ENCODE results near the gene ARSD.
"Not testable (repeated sequence)": the region's sequence is repeated elsewhere in the genome, so short reads cannot be mapped to it uniquely, and the experiment has no call there.

The ARSD gene, protein sequence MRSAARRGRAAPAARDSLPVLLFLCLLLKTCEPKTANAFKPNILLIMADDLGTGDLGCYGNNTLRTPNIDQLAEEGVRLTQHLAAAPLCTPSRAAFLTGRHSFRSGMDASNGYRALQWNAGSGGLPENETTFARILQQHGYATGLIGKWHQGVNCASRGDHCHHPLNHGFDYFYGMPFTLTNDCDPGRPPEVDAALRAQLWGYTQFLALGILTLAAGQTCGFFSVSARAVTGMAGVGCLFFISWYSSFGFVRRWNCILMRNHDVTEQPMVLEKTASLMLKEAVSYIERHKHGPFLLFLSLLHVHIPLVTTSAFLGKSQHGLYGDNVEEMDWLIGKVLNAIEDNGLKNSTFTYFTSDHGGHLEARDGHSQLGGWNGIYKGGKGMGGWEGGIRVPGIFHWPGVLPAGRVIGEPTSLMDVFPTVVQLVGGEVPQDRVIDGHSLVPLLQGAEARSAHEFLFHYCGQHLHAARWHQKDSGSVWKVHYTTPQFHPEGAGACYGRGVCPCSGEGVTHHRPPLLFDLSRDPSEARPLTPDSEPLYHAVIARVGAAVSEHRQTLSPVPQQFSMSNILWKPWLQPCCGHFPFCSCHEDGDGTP

DNA sequence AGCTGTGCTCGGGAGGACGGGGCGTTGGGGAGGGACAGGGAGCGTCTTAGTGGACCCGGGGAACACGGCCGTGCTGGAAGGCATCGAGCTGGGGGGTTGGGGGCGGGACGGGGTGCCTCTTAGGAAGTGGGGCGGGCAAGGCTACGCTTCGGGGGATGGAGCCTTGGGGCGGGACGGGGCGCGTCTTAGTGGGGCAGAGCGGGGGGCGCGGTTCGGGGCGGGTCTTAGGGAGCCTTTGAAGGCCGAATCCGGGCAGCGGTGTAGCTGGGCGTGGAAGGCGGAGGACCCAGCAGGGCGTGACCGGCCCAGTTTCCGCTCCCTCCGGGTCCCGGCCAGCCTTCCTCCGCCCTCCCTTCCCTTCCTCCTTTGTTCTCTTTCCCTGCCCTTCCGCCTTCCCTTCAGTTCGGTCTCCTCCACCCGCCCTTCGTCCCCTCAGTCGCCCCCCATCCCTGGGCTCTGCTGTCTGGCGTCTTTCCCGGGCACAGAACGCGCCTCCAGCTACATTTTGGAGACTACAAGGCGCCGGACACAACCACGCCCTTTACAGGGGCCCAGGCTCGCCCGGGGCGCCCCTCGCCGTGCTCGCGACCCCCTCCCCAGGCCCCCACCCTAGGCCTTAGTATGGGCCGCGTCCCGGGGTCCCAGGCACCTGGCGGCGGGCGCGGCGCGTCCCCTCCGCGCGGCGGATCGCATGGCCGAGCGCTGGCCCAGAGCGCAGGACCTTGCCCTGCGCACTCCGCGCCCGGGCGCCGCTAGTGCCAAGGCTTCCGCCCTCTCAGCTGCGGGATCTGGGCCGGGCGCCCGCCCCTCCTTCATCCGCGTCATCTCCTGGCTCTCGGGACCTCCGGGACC lies at the start of gene ARSD:
Gene ARSD, minus strand, starts transcription at position 757 of the 852 bp plus-strand sequence. Its CDS starts 64 bp downstream, at position 693.
- DNase-seq: peak; percentile 81

DNA sequence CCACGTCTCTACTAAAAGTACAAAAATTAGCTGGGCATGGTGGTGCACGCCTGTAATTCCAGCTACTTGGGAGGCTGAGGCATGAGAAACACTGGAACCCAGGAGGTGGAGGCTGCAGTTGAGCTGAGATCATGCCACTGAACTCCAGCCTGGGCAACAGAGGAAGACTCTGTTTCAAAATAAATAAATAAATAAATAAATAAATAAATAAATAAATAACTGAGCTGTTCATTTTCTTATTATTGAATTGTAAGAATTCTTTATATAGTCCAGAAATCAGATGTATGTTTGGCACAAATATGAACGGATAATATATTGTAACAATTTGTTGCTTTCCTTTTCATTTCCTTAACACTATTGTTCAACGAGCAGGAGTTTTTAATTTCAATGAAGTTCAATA lies 49.5 kb upstream of the ARSD start:
- not testable (repeated sequence) for DNase-seq

DNA sequence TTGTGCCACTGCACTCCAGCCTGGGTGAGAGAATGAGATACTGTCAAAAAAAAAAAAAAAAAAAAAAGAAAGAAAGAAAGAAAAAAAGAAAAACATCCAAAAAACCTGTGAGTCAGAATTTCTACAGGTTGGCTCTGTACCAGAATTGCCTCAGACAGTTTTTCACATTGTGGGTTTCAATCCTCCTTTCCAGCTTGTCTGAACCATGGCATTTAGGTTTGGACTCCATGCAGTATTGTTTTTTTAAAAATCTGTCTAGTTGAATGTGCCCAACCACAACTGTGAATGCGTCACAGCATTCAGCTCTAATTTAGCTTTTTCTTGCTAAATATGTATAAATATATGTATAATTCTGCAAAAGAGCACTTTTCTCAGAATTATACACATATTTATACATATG lies 45.8 kb upstream of the ARSD start:
- DNase-seq: no peak

DNA sequence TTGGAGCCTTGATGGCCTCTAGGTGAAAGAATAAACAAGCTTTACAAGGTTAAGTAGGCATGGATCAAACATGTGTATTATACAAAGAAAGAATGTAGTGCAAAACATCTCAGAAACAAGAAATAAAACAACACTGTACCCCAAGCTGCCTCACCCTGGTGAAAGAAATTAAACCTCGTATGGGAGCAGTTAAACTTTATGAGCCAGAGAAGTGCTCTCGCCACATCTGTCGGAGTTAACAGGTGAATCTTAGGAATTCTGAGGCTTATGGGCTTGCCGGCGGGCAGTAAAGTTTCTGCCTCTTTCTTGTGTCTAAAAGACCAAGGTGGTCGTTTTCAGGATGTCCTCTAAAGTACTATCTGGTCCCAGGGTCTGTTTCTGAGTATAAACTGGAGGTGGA lies 43.3 kb upstream of the ARSD start:
- no peak for DNase-seq

DNA sequence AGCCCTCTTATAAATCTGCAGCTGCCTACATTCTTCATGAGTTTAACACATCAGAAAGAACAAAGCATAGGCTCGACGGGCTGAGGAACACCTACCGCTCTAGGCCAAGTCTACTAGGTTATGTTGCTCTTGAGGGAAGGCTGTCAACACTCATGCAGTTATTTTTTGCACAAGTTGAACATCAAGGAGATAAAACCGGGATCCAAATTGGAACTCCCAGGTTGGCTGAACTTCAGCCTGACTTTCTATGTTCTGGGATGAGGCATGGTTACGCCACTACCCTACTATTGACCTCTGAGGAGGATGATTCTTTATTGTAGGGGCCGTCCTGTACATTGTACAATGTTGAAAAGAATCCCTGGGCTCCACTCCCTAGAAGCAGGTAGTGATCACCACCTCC lies 39.9 kb upstream of the ARSD start:
- DNase-seq: no peak

DNA sequence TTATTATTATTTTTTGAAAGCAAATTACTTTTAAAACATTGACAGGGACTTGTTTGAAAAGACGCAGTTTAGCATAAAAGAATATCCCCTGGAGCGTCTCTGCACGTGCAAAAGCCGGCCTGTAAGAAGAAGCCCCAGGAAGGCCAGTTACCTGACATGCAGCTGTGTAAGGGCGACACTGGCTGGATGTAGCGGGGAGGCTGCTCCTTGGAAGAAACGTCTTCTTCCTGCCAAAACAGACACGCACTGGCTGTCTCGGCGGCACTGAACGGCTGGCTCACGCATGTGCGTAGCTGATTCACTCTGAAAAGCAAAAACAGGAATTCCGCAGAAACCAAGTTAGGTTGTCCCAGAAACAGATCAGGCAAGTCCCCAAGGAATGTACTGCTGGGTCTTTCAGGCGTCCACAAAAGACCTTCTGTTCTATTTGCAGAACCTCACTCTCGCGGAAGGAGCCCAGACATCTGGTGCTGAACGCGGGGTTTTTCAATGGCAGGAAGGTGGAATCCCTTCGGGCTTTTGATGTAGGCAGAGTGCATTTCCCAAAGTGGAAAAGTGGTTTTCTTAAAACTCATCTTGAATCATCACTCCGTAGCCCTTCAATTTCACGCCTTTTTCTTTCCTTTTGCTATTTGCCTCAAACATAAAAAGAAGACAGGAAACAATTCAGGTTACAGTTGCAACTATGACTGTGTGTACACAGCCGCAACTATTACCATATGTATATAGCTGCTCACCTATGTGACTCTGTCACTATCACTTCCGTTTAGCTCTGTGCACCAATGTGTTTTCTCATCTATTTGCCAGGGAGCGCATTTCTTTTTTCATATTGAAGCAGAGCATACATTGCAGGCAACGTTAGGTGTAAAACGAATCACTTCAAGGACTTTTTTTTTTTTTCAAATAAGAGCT lies 39.1 kb upstream of the ARSD start:
- no peak for DNase-seq

DNA sequence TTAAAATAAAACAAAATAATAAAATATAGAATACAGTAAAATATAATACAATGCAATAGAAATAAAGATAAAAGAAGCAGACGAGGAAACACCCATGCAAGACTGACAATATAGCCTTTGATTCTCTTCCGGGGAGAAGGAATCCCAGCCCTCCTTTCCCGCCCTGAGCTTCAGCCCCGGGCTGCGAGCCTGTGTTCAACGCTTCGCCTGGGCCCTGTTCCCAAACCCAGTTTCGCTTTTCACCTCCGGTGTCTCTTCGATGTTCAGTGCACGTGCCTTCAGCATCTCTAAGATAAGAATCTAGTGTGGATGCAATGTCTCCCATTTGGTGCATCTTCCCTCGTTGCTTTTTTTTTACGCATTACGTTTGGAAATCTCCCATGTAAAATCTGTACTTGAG lies 38.4 kb upstream of the ARSD start:
- no peak for DNase-seq

DNA sequence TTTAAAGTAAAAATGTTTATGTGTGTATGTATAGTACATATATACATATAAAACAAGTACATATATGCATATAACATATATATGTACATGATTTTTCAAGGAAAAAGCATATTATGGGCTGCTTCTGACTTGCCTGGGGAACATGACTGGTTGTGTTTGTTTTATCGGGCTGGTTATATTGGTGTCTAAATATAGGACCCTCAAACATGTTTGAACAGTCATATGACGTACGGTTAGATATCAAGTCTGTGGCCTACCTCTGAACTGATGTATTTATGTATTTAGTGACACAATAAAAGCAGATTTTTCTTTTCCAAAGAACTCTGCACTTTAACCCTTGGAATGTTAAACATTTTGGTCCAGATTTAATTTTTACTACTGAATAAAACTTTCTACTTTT lies 37.9 kb upstream of the ARSD start:
- DNase-seq: no peak

DNA sequence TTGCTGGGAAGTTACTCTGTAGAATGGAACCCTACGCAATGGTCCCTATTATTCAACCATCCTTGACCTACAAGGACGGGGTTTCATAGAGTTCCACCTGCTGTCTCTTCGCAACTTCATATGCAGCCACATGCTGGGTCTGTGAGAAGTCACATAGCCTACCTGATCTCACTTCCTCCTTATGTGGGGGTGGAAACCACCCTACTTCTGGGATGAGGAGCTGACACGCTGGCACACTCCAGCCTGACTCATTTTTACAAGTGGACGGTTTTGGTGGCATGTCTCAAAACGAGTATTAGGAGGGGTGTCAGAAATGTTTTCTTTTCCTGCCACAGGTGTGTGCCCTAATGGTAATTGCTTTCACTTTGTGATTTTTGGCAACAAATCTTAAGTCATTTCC lies 36.8 kb upstream of the ARSD start:
- no peak for DNase-seq

DNA sequence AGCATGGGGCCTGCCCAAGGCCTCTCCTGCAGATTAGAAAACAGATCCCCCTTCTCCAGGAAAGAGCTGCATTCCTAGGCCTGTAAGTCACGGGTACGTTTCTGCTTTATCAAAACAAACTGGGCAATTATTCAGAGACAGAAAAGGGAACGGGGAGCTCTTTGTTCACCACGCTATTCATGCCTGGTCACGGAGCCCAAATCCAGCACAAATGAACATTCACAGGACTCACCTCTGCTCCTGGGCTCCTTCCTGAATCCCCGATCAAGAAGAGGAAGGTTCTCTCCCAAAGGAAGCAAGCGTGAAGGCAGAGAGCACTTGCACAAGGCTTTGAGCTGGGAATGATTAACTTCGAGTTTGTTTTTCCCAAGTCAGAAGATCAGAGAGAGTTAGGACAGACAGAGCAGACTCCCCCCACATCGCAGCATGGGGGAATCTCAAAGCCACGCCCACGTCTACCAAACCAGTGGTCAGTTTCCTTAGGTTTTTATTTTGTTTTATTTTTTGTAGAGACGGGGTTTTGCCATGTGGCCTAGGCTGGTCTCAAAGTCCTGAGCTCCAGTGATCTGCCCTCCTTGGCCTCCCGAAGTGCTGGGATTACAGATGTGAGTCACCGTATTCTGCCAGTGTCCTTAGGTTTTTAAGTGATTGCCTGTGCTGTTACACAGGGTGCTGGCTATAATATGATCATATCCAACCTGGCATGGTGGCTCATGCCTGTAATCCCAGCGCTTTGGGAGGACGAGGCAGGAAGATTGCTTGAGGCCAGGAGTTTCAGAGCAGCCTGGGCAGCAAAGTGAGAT lies 35.1 kb upstream of the ARSD start:
- not testable (repeated sequence) for DNase-seq

DNA sequence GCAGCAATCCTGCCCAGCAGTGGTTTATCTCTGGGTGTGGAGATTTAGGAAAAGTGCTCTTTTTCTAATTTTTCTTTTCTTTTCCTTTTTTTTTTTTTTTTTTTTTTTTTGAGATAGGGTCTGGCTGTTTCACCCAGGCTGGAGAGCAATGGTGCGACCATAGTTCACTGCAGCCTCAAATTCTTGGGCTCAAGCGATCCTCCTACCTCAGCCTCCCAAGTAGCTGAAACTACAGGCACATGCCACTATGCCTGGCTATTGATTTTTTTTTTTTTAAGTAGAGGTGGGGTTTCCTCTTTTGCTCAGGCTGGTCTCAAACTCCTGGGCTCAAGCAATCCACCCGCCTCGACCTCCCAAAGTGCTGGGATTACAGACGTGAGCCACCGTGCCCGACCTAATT lies 34.3 kb upstream of the ARSD start:
- DNase-seq: not testable (repeated sequence)

DNA sequence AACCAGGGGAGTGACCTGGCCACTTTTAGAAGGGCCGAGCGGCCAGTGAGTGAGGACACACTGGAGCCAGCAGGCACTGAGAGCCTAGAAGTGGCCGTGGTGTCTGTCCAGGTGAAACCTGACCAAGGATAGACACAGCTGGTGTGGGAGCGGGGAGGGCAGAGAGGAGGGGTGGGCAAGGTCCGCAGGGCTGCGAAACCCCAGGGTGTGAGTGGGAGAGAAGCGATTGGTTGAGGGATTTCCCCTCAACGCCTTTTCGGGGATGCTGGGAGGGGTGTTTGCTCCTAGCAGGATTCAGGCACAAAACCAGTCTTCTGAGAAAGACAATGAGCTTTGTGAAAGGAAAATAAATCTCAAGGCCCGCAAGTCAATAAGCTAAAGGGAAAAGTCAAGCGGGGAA lies 33.2 kb upstream of the ARSD start:
- no peak for DNase-seq

DNA sequence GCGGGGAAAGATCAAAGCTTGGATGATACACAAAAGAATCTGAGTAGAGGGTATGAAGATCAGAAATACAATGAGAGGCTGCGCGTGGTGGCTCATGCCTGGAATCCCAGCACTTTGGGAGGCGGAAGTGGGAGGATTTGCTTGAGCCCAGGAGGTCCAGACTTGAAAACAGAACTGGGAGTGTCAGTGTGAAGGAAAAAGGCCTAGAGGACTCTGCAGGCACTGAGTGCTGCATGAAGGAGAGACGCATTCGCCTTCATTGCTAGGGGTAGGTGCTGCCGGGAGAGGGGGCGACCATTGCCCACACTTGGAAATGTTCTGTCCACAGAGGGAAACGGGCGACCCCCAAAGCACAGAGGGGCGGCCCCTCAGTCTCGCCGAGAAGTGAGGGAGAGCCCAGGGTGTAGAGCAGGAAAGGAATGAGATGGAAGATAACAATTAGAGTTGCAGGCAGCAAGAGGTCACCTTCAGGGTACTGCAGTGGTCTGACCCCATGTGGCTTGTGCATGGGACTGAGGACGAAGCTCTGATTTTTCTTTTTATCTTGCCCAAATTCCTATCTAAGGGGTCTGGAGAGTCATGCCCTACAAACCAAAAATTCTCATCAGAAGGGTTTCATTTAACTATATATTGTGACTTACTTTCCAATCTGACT lies 31.8 kb upstream of the ARSD start:
- DNase-seq: no peak

DNA sequence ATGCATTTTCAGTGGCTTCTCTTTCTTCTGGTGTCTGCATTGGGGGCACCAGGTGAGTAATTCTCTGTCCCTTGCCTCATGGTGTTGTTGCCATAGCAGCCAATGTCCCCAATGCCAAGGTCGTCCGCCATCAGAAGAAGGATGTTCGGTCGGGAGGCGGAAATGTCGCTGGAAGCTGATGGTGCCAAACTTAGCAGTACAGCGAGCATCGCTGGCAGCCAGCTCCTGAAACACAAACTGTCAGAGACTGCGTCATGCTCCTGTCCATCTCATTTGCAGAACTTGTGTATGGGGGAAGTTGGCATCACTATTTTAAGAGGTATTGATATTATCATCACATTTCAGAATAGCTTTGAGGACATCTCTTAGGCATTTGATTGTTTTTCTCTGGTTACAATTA lies 29.1 kb upstream of the ARSD start:
- DNase-seq: no peak

DNA sequence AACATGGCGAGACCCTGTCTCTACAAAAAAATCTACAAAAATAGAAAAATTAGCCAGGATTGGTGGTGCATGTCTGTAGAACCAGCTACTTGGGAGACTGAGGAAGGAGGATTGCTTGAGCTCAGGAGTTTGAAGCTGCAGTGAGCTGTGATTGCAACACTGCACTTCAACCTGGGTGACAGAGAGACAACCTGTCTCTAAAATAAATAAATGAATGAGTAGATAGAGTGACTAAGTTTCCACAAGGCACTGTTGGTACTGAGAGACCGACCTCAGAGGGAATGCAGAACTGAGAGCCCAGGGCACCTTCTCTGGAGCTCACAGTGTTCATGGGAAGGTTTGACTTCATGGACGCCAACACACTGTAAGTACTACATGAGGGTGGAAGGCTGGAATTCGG lies 26.7 kb upstream of the ARSD start:
- DNase-seq: no peak

DNA sequence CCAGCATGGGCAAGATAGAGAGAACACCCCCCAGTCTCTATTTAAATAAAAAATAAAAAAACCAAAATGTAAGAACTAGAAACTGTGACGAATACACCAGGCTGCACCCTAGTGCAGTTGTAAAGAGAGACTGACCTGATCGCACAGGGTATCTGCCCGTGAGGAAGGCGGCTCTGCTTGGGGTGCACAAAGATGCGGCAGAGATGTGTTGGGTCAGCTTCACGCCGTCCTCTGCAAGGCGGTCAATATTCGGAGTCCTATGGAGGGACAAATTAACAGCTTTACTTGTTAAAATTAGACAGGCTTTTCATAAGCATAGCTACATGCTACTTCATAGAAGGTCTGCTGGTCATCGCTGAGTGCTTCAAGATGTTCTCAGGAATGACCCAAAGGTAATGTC lies 26.1 kb upstream of the ARSD start:
- no peak for DNase-seq

DNA sequence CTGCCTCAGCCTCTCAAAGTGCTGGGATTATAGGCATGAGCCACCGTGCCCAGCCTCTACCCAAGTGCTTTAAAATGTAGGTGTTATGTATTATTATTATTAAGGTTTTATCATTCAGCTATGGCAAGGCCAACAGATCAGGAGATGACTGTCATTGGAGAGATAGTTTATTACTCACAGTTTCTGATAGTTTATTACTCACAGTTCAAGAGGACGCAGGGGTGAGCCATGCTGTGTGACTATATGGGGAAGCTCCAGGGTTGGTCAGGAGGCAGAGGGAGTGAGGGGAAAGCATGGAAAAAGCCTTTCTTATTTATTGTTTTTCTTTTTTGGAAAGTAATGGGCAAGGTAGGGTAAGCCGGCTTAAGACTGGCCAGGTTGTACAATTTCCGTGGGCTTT lies 25.4 kb upstream of the ARSD start:
- DNase-seq: no peak

DNA sequence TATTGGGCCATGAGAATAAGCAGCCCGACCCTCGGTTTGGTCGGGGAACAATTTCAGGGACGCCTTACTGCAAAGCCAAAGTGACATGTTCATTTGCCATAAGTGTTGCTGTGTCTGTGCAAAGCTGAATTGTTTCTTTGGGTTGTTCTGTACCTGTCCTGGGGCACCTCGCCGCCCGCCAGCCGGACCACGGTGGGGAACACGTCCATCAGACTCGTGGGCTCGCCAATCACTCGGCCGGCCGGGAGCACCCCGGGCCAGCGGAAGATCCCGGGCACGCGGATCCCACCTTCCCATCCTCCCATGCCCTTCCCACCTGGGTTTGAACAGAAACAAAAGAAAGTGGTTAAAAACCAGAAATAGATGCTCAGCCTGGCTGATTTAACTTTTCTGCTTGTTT lies 8.8 kb upstream of the ARSD start:
- DNase-seq: not testable (repeated sequence)

DNA sequence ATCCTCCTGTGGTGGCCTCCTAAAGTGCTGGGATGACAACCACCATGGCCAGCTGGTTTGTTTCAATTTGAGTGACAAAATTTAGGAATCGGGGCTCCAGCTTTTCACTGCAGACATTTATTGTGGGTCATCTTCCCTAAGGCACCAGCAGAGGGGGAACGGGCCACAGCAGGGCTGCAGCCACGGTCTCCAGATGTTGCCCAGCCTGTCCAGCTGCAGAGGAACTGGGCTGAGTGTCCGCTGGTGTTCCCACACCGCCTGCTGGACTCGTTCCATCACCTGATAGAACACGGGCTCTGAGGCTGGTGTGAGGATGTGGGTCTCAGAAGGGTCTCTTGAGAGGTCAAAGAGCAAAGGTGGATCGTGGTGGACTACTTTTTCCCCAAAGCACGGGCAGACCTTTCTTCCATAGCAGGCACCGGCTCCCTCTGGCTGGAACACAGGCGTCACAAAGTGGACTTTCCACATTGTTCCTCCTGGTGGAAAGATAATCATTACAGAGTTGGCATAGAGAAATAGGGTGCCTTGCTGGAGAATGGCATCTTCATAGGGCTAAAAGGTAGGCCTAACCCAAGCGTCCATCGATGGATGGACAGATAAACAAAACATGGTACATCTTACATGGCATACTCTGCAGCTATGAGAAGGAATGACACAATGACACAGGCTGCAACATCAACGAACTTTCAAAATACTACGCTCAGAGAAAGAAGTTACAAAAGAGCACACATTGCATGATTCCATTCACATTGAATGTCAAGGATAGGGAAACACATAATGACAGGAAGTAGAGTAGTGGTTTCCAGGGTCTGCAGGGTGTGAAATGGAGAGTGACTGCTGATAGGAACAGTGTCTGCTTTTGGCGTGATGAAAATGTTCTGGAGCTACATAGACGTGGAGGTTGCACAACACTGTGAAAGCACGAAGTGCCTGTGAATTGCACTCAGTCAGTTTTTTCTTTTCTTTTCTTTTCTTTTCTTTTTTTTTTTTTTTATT lies 5.9 kb upstream of the ARSD start:
- no peak for DNase-seq

Measured in CD4-positive, alpha-beta T cell treated with Interferon gamma for 1 hour (primary cell).